Measurements from ENCODE around the gene IFNG-AS1.

IFNG-AS1 gene

DNA sequence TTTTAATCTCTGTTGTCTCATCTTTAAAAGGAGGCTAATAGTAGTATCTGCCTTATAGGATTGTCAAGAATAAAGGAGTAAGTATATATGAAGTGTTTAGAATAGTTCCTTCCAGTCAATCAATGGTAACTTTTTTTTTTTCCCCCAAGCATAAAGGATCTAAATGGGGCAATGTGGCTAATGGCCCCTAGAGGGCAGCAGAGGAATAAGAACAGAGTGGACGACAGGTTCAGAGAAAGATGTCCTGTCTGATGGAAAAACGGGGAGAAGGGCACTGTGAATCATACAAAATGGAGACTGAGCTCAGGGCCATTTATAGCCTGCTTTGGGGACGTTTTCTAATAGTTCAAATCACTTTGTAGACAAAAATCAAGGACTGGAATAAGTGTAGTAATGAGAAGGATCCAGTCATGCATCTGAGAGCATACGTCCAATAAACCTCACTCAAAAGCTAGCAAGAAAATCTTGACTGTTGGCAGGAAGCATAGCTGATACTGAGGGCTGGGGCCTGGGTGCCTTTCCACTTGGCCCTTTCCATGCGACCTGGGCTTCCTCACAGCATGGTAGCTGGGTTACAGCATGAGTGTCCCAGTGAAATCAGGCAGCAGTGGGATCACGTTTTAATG is 51.3 kb downstream of the IFNG-AS1 start:
- peak; percentile 76 to 78 for DNase-seq

DNA sequence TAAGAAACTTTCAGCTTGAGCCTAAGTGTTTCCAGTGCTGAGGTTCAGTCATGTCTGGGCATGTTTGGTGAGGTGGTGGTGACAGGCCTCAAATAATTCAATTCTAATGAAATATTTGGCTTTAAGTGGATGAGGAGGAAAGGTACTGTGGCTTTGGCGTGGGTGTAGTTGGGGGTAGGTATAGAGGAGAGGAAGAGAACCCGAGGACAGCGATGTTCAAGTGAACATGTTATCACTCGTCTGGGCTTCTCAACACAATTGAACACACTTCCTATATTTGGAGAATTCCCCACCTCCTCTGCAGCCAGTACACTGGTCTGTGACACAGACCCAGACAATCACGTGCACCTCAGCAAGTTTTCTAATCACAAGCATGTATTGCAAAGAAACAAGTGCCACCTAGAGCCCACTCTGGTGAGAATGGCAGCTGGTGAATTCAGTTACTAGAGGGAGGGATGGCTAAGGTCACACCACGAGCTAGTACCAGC is 53.0 kb downstream of the IFNG-AS1 start:
- peak; percentile 43 to 50 for DNase-seq

DNA sequence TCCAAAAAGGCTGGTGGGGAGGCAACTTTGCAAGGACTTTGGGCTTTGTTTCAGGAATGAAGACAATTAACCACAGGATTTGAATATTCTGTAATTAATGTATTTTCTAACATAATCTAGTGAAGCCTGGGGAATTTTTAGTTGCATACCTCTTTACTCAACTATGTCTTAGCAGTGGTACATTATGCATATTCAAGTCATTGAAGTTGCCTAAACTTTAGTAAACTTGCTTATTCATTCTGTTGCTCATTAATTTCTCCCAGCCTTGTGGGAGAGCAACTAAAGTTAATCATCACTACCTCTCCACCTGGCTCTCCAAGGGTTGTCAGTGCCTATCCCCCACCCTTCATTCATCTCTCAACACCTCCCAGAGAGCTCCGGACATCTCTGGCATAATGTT is 54.2 kb downstream of the IFNG-AS1 start:
- DNase-seq = no peak

DNA sequence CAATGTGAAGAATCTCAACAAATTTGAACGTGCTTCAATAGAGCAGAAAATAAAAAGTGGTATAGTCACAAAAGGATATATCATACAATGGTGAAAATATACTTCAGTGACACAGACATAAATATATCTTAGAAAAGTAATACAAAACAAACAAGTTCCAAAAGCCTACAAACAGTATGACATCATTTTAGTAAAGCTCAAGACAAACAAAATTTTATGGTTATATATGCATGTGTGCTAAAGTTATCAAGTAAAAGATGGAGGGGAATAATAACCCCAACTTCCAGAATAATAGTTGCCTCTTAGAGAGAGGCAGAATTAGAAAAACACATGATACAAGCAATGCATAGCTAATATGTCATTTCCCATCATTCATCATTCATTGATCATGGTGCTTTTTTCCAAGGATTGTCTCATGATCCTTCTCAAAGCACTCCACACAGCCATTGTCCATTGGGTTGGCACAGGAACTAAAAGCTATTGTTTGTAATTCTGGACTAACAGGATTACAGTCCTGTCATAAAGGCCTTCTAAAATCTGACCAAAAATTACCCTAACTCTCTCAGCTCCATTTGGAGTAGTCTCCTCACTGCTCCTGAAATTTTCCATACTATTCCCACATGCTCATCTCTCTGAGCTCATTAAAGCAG is 59.5 kb downstream of the IFNG-AS1 start:
- no peak for DNase-seq

DNA sequence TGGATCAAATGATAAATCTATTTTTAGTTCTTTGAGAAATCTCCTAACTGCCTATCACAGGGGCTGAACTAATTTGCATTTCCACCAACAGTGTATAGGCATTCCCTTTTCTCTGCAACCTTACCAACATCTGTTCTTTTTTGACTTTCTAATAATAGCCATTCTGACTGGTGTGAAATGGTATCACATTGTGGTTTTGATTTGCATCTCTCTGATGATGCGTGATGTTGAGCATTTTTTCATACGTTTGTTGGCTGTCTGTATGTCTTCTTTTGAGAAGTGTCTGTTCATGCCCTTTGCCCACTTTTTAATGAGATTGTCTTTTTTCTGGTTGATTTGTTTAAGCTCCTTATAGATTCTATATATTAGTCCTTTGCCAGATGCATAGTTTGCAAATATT is 67.1 kb downstream of the IFNG-AS1 start:
- no peak for DNase-seq

DNA sequence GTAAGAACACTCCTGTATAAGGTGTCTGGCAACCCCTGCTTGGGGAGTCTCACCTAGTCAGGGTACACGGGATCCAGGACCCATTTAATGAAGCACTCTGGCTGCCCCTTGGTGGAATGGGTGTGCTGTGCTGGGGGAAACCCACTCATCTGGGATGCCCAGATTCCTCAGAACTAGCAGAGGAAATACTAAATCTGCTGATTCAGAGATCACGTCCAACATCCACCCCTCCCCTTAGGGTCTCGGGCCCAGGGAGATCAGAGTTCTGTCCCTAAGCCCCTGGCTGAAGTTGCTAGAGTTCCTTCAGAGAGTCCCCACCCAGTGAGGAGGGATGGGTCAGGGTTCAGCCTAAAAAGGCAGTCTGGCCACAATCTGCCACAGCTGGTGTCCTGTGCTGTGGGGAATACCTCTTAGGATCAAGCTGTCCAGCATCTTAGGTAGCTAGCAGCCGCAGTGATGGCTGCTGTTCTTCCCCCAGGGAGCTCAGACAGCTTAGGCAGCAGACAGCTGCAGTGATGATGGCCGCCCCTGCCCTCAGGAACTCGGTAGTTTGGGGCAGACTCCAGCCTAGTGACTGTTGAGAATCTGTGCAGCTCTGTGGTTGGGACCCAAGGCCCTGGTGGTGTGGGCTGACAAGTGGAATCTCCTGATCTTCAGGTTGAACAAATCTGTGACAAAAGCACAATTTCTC is 74.8 kb downstream of the IFNG-AS1 start:
- DNase-seq = no peak

DNA sequence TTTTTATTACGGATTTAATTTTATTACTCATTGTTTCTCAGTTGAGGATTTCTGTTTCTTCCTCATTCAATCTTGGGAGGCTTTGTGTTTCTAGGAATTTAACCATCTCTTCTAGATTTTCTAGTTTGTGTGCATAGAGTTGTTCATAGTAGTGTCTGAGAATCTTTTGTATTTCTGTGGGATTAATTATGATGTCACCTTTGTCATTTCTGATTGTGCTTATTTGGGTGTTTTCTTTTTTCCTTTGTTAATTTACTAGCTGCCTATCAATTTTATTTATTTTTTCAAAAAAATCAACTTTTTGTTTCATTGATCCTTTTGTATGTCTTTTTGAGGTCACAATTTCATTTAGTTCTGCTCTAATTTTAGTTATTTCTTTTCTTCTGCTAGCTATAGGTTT is 75.9 kb downstream of the IFNG-AS1 start:
- DNase-seq = no peak

DNA sequence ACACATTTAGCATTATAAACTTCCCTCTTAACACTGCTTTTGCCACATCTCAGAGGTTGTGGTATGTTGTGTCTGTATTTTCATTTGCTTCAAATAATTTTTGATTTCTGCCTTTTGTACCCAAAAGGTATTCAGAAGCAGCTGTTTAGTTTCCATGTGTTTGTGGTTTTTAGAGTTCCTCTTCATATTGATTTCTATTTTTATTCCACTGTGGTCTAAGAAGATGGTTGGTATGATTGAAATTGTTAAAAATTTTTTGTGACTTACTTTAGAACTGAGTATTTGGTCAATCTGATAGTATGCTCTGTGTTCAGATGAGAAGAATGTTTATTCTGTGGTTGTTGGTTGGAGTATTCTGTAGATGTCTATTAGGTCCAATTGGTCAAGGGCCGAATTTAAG is 76.4 kb downstream of the IFNG-AS1 start:
- no peak for DNase-seq

DNA sequence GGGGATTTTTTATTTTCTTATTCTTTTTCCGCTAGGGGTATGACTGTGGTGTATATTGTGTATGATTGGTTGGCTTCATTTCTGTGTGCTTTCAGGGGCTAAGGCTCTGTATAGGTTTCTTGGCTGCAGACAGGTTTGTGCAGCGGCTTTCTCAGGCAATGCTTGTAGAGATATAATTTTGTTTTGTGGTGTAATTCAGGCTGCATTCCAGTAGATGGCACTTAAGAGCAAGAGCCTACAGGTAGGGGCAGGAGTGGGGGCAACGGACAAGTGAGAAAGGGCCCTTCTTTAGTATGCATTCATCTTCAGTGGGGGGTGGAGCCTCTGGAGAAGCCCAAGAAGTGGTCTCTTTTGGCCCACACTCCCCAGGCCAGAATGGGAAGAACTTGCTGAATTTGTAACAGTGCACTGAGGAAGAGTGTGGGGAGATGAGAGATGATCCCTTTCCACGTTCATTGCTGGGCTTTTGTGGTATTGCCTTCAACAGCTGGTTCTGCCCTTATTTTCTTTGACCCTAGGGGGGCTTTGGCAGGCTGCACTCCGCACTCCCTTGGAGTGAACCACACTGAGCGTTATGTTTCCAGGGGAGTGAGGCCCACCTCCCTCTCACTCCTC is 78.6 kb downstream of the IFNG-AS1 start:
- DNase-seq = no peak

DNA sequence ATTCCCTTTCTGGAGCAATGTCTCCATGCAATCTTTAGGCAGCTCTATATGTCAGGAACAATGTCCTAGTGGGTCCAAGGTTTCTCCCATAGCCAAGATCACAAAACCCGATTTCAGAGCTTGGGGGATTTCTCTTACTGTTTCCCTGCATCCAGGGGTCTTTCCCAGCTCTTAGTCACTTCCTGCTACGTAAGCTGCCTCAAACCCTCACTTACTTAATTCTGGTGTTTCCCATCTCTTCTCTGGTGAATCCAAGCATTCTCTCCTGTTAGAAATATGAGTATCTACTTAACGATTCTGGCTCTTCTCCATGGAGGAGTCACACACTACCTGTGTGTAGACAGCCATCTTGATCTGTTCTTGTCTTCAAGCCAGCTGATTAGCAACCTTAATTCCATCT is 80.0 kb downstream of the IFNG-AS1 start:
- no peak for DNase-seq

Measured in activated T-cell treated with anti-CD3 and anti-CD28 coated beads, Interleukin-2, amount 50 U/mL, for 48 hours (primary cell).